CD4-positive, alpha-beta memory T cell (primary cell): ENCODE data around the gene CLDN25. TPM values are rescaled to one million over a fixed set of nuclear protein-coding genes. Genes with fewer than 3 reads are reported as not detected.

Experiments used
- CTCF ChIA-PET: fragments of 350-600 bp; sonication (Branson Sonifier 250); formaldehyde crosslinking; loops from one replicate; lab custom pipeline; 2021; ENCODE audit warnings: inconsistent platforms; ENCODE audit not compliant: partially characterized antibody; lab: Charles Lee
- POLR2A ChIA-PET: fragments of 350-600 bp; sonication (Branson Sonifier 250); formaldehyde crosslinking; loops from one replicate; lab custom pipeline; 2021; ENCODE audit not compliant: partially characterized antibody; lab: Charles Lee
- DNase-seq, 5 donors: peaks; one replicate each; pipeline versions ENCODE4 v3.0.0 to v3.0.0-alpha.2; 2020 to 2022; ENCODE audit warnings: mixed read lengths in 1 of 5
- H3K27ac ChIP-seq: one replicate; pipeline ENCODE4 v1.7.0; 2013; ENCODE audit warnings: low read depth, low read length
- H3K27me3 ChIP-seq: 2 replicates; pipeline ENCODE4 v1.7.0; 2013; ENCODE audit warnings: mild to moderate bottlenecking, low read length, moderate library complexity; ENCODE audit not compliant: insufficient read depth
- H3K36me3 ChIP-seq: 2 replicates; pipeline ENCODE4 v1.7.0; 2013; ENCODE audit warnings: mild to moderate bottlenecking, low read length, moderate library complexity; ENCODE audit not compliant: insufficient read depth
- H3K4me1 ChIP-seq: 2 replicates; pipeline ENCODE4 v1.7.0; 2013; ENCODE audit warnings: mild to moderate bottlenecking, low read length, moderate library complexity; ENCODE audit not compliant: insufficient read depth
- H3K4me3 ChIP-seq, 2 donors: one replicate each; pipeline ENCODE4 v1.7.0; 2013; ENCODE audit warnings: low read length in 2 of 2, mild to moderate bottlenecking in 1 of 2
- H3K9me3 ChIP-seq, 2 donors: one replicate each; pipeline ENCODE4 v1.7.0; 2013; ENCODE audit warnings: low read length in 2 of 2, control low read depth in 1 of 2; ENCODE audit not compliant: control insufficient read depth in 1 of 2
- H3K27ac Mint-ChIP-seq, 7 donors: one replicate each; pipeline ENCODE4 v1.8.0; 2020 to 2021; ENCODE audit warnings: mixed read lengths in 7 of 7, mild to moderate bottlenecking in 6 of 7, inconsistent platforms in 3 of 7, moderate library complexity in 3 of 7
- H3K27me3 Mint-ChIP-seq, 2 donors: one replicate each; pipeline ENCODE4 v1.8.0; 2020 to 2021; ENCODE audit warnings: mixed read lengths in 2 of 2
- H3K36me3 Mint-ChIP-seq, 2 donors: one replicate each; pipeline ENCODE4 v1.8.0; 2020 to 2021; ENCODE audit warnings: mixed read lengths in 2 of 2, inconsistent platforms in 1 of 2, mild to moderate bottlenecking in 1 of 2
- H3K4me1 Mint-ChIP-seq, 4 donors: one replicate each; pipeline ENCODE4 v1.8.0; 2020 to 2021; ENCODE audit warnings: mixed read lengths in 4 of 4, mild to moderate bottlenecking in 1 of 4
- H3K4me3 Mint-ChIP-seq, 8 donors: one replicate each; pipeline ENCODE4 v1.8.0; 2020 to 2021; ENCODE audit warnings: mixed read lengths in 8 of 8, mild to moderate bottlenecking in 7 of 8, moderate library complexity in 6 of 8, inconsistent platforms in 3 of 8
- H3K9me3 Mint-ChIP-seq, 8 donors: one replicate each; pipeline ENCODE4 v1.8.0; 2020 to 2021; ENCODE audit warnings: mixed read lengths in 8 of 8, mild to moderate bottlenecking in 5 of 8, inconsistent platforms in 3 of 8, moderate library complexity in 1 of 8
- intact Hi-C: fragments of 100-400 bp; cut with micrococcal nuclease; formaldehyde crosslinking; loops from one replicate; pipeline ENCODE4 v1.15.1; 2023
- polyA plus RNA-seq, 2 donors: library from polyadenylated mRNA; unstranded; fragments of 300-500 nt; fragmentation: Illumina TruSeq; gene quantifications; one replicate each; pipeline ENCODE4 v1.2.3, GENCODE V29; 2021
- total RNA-seq, 2 experiments: library from RNA; stranded (reverse); gene quantifications; one replicate each; pipeline ENCODE4 v1.2.3, GENCODE V29; 2021

CLDN25 gene
- total and polyA plus RNA-seq, 4 experiments from 2014 or later, result not detected

- peaks cover 10% of the 10 kb centered on the region for H3K36me3 ChIP-seq
These were observed 48.6 kb downstream of the CLDN25 start for GRCh38 chr11:113828191-113828590.

DNA sequence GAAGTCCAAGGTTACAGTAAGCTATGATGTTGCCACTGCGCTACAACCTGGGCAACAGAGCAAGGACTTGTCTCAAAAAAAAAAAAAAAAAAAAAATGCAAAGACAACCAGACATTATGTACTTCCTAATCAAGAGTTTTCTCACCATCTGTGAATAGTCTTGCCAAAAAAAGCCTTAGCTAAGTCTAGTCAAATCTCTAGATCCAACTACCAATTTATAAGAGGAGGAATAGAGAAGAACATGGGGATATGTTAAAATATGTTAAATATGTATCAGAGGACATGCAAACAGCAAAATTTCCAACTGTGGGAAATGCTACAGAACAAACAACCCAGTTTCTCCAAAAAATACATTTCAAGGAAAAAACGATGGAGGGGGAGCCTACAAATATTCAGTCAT, 50.2 kb downstream of the CLDN25 start:
- H3K4me1 ChIP-seq, result no peaks in the 10 kb centered on the region
- Mint-ChIP-seq H3K27me3 (no peaks in the 10 kb centered on the region), H3K4me3 (no peak overlapping the region), H3K9me3 (no peaks in the 10 kb centered on the region), H3K36me3 (peaks cover 39 to 43% of the 10 kb centered on the region in 2 donors), H3K27ac (no peak overlapping the region), H3K4me1 (no peaks in the 10 kb centered on the region)
- H3K36me3 ChIP-seq, result peaks cover 10% of the 10 kb centered on the region
- ChIA-PET POLR2A (interaction anchor here (0.6 kb wide), 1 partner anchor 1600 kb away, joined by 3 read pairs; no protein-coding TSS in a partner anchor), CTCF (interaction anchor here (0.7 kb wide), 1 partner anchor 46 kb away, joined by 3 read pairs; no protein-coding TSS in a partner anchor)
- no peaks in the 10 kb centered on the region for H3K9me3 ChIP-seq
- H3K27me3 ChIP-seq, result no peaks in the 10 kb centered on the region
- H3K27ac ChIP-seq, result no peak overlapping the region
- no peak overlapping the region for H3K4me3 ChIP-seq
- intact Hi-C loops, result no loop called here
- no peak for DNase-seq

More at GRCh38 chr11:113828191-113828590, 48.6 kb downstream of the CLDN25 start:
- Histone ChIP-seq H3K27me3 (no peaks in the 10 kb centered on the region), H3K4me1 (no peaks in the 10 kb centered on the region), H3K4me3 (no peak overlapping the region), H3K27ac (no peak overlapping the region), H3K9me3 (no peaks in the 10 kb centered on the region)
- Mint-ChIP-seq H3K36me3 (peaks cover 40 to 48% of the 10 kb centered on the region in 2 donors), H3K27ac (no peak overlapping the region), H3K9me3 (no peaks in the 10 kb centered on the region), H3K4me1 (no peaks in the 10 kb centered on the region), H3K4me3 (no peak overlapping the region), H3K27me3 (no peaks in the 10 kb centered on the region)
- DNase-seq, result no peak
- CTCF ChIA-PET, result interaction anchor here (0.7 kb wide), 2 partner anchors 32 to 434 kb away, joined by 3 read pairs; no protein-coding TSS in a partner anchor
- POLR2A ChIA-PET, result no interaction called here
- intact Hi-C loops, result no loop called here

Other genes with a start within 250 kb of the CLDN25 start
- gene TMPRSS5, start 73.5 kb upstream of the CLDN25 start, total RNA-seq, result 1 to 10 TPM in 1 of 2 experiments, under 1 TPM in 1; 0.64 to 1.5 TPM
- gene TMPRSS5, start 73.5 kb upstream of the CLDN25 start, polyA plus RNA-seq, result not detected
- 1 to 10 TPM; 8.7 to 9.7 TPM for gene ZW10, start 6.1 kb upstream of the CLDN25 start, total RNA-seq
- gene ZW10, start 6.1 kb upstream of the CLDN25 start, polyA plus RNA-seq, result 10 to 100 TPM; 11.3 to 14.0 TPM
- gene USP28, start 95.8 kb downstream of the CLDN25 start, total RNA-seq, result 10 to 100 TPM; 17.2 to 17.3 TPM
- 10 to 100 TPM; 19.3 to 22.4 TPM for gene USP28, start 95.8 kb downstream of the CLDN25 start, polyA plus RNA-seq
- not detected for gene HTR3B, start 125.0 kb downstream of the CLDN25 start, total RNA-seq
- gene HTR3B, start 125.0 kb downstream of the CLDN25 start, polyA plus RNA-seq, result not detected
- not detected for gene HTR3A, start 195.3 kb downstream of the CLDN25 start, total RNA-seq
- gene HTR3A, start 195.3 kb downstream of the CLDN25 start, polyA plus RNA-seq, result under 1 TPM in 1 of 2 donors, not detected in 1; 0.23 TPM